CD4-positive, alpha-beta T cell treated with Interleukin-6 at 100 ng/mL for 8 hours (primary cell): ENCODE results near the gene SSH2.
A peak's percentile ranks its signal among the peaks of the same experiment; 100 is the strongest.

Experiments
- DNase-seq: peaks from one replicate; pipeline ENCODE4 v3.0.0-alpha.2; 2020; ENCODE audit warnings: mixed read lengths, low spot score

Gene SSH2

DNA sequence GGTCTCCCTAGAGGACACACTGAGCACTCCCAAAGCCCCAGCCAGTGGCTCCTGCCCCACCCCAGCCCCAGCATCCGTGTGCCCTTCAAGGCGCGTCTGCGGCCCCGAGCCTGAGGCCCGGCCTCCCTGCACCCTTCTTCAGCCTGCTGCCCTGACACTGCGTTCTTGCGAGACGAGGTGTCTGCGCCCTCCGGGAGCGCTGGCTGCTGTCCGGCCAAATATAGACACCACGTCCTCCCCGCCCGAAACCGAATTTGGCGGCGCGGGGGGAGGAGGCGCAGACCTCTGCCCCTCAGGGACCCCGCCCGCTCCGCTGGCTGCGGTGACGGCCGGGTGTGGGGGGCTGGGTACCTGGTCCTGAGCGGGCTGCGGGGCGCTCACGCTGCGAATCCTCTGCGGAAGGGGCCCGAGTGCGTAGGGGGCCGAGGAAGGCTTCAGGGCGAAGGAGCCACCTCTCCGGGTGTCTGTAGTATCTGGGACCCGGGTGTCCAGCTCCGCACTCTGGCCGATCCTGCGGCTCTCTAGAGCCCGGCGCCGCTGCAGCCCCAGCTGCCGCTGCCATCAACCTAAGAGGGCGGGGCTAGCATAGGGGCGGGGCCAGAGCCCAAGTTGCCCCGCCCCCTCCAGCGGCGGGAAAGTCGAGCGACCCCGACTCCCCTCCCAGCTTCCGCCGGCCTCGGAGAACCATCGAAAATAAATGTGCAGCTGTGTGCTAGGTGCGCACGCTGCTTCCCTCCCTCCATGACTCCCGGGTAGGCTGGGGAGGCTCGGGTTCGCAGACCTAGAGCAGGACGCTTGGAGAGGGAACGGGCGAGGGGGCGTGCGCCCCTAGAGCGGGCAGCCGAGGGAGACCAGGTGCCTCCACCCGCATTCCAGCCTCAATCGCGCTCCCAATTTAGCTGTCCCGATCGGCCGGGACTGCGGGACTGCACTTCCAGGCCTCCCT, 307.4 kb downstream of the SSH2 start, which contains the start of gene CORO6:
Gene CORO6, minus strand, starts transcription at position 576 of the 946 bp plus-strand sequence. CDS start 1,491 bp downstream, outside the sequence.
- peak; percentile 53 for DNase-seq

DNA sequence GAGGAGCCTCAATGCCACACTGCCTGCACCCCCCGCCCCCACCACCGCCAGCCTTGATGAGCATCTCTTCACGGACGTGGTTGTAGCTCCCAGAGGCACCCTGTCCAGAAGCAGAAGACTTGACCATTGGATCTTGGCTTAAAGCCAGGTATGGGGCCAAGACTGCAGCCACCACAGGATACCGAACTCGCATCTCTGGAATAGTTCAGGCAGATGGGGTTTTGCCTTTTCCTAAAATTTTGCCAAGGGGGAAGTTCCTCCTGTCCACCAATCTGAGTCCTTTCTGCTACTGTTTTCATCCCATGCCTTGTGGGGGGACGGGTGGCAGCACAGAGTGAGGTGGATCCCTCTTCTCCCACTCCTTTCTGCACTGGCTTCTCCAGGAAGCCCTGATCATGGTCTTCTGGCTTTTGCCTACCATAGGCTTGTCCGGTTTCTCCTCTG, 308.3 kb downstream of the SSH2 start:
- no peak for DNase-seq

DNA sequence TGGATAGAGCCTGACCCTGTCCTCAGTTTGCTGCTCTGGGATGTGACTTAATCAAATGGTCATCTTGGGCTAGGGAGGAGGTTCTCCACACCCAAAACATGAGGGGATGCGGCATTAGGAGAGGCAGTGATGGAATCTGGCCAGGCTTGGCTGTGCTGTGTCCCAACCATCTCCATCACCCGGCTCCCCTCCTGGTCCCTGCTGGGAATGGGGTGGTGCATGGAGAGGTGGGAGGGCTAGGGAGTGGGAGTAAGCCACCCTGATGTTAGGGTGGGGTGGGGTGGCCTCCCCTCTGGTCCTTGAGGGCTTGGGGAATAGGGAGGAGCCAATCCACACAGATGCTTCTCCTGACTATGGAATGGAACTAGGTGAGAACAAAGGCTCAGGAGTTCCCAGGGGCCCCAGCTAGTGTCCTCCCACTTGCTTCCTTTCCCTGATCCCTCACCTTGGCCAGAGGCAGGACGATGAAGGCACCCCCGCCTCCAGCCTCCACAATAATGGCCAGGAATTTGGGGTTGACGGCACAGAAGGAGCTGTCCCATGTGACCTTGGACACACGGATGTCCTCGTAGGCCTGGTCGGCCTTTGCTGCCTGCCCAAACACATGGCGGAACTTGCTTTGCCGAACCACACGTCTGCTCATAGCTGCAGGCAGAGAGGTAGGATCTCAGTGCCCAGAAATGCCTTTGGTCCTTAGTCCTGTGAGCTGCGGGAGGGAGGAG, 309.1 kb downstream of the SSH2 start:
- no peak for DNase-seq

DNA sequence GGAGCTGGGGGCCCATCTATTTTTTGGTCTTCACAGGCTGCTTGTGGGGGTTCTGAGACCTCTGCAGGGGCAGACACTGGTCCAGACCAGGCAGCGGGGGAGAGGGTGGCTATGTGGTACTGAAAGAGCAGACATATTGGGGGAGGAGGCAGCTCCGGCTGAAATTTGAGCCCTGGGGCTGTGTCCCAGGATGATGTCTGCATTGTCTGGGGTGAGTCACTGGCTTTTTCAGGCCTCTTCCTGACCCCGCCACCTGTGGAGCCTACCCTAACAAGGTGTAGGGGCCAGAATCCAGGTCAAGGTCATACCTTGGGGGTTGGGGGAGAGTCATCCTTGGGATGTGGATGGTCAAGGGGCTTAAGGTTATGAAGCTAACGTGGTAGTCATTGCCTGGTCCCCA, 309.8 kb downstream of the SSH2 start:
- DNase-seq = no peak

DNA sequence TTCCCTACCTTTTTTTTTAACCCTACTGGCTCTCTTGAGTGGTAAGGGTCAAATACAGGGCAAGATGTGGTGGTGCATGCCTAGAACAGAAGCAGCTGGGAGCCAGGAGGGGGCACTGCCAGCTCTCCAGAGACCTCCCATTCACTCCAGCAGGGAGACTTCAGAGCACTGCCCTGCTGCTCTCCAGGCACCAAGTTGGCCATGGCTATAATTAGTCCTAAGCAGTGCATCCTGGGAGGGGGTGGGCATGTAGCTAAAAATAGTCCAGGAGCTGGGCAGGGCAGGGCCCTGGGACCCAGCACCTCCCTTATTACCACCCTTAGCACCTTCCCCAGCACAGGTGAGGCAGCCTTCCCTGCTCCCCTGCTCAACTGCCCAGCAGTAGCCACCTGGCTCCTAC, 310.8 kb downstream of the SSH2 start:
- no peak for DNase-seq

DNA sequence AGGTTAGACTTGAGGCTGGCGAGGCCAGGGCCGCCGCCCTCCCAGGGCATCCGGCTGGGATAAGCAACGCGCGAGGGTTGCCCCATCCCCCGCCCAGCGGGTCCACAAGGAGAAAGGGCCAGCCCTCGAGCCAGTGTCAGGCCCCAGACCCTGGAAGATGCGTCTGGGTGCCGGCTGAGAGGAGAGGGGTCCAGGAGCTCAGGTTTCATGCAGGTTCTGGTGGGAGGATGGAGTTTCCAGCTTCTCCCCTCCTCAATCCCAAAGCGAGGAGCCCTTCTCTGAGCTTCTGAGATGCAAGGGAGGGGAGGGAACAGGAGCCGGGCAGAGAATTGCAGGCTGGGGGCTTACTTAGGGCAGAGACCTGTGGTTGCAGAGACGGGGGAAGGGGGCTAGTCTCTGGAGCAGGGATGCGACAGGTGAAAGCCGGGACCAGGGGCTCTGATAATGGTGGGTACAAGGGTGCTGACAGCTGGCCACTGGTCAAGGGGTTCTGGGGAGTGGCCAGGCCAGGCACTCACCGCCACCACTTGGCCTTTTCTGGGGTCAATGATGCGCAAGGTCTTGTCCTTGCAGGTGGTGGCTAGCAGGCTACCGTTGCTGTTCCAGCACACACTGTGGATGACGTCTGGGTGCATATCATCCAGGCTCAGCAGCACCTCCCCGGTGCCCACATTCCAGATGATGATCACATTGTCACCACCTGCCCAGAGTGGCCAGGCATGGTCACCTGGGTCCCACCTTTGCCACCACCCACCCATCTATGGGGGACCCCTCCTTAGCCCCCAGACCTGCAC, 311.6 kb downstream of the SSH2 start:
- DNase-seq = no peak

DNA sequence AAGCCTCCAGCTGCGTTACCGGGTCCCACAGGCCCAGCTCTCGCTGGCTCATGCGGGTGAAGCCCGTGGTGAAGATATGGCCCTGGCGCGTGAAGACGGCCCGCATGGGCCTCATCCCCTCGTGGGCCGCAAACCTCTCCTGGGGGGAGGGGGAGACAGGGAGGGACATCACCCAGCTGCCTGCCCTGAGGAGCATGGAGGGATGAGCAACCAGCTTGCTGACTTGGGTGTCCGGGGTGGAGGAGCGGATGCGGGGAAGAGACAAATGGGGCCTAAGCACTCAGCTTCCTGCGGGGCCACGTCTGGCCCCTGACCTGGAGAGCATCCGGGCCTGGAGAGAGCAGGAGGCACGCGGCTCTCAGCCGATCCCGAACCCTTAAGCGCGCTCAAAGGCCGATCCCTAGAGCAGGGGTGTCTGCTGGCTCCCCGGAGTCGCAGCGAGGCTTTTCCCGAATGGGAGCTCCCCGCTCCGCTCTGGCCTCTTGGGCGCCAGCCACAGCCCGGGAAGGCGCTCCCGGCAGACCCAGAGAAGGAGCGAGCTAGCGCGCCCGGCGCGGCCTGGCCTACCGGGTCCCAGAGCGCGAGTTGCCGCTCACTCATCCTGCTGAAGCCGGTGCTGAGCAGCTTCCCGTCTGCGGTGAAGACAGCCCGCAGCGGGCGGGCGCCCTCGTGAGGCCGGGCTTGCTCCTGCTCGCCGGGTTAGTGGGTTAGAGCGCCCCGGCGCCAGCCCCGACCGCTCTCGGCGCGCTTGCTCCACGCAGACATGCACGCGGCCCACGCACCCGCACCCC, 312.4 kb downstream of the SSH2 start:
- DNase-seq = peak; percentile 87

DNA sequence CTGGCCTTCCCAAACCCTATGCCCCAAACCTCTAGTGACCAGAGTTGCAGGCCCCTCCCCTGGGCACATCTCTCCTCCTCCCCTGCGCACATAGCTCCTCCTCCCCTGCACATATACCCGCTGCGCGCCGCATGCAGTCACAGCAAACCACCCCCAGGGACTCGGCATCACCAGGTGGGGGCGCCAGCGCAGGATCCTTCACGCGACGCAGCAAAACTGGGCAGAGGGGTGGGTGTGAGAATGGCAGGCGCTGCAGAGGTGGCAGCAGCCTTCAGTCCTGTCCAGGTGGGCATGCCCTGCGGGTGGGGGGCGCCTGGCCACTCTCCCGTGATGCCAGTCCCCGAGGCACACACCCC, 312.9 kb downstream of the SSH2 start:
- DNase-seq = peak; percentile 90

DNA sequence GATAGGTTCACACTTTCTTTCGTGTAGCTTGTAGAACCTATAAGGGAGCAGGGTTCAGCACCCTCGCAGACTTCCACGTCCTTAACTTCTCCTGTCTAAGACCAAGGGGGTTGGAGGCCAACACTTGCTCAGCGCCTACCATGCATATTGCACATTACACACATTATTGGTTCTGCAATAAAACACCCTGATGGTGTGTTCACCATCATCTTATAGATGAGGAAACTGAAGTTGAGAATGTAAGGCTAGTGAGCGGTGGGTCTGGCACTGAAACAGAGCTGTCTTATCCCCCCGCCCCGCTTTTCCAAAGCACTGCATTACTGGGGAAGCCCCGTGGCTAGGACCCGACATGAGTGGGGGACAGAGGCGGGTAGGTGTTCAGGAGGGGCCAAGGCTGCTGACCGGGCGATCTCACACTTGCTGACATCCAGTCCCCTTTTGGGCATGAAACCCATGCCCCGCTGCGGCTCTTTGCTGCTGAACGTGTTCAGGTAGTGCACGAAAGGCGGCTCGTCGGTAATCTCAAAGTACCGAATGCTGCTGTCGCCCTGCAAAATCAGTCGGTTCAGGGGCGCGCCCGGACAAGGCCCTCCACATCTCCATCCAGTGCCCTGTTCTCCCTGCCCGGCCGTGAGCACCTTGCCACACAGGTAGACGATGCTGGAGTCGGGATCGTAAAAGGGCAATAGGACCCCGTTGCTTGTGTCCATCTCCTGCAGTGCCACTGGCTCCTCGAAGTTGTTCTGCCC, 313.6 kb downstream of the SSH2 start:
- DNase-seq = no peak

DNA sequence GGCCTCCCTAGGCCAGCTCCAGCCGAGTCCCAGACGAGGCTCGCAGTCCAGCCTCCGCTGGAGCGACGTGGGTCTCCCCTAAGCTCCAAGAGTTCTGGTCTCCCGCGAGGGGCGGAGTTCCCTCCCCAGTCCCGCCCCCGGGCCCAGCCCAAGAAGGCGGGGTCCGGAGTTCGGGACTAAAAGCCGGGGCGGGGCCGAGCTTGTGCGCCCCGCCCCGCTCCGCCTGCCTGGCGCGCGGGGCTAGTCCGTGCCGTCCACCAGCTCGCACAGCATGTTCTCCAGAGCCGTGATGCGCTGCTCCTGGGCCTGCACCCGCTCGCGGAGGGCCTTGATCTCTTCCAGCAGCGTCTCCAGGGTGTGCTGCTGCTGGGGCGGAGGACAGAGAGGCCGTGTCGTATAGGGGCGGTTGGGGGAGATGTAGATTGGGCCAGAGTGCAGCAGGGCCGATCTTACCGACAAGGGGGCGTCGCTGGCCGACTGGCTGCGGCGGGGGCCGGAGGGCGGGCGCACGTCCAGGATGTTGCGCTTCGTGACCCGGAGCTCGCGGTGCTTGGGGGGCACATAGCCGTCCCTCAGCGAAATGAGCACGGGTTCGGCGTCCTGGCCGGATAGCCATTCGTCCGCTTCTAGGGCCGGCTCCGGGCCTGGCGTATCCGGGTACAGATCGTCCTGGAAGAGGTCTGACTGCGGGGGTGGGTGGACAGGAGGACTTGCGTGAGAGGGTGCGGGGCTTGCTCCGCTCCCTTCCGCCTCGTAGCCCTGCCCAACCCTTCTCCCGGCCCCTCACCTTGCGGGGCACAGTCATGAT, 314.3 kb downstream of the SSH2 start:
- peak; percentile 85 for DNase-seq

DNA sequence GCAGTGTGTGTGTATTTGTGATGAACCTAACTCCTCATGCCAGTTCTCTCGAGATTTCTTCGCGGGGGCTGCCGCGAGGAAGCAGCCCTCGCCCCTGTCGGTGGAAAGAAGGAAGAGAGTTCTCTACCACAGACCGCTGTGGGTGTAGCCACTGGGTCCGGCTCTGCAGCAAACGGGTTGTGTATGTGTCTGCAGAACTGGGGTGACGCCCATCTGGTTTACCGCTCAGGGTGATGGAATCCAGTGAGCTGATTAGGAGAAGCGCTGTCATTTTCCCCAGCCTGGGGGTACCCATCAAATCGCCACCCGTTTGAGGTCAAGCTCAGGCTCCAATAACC, 315.0 kb downstream of the SSH2 start:
- peak; percentile 75 for DNase-seq

DNA sequence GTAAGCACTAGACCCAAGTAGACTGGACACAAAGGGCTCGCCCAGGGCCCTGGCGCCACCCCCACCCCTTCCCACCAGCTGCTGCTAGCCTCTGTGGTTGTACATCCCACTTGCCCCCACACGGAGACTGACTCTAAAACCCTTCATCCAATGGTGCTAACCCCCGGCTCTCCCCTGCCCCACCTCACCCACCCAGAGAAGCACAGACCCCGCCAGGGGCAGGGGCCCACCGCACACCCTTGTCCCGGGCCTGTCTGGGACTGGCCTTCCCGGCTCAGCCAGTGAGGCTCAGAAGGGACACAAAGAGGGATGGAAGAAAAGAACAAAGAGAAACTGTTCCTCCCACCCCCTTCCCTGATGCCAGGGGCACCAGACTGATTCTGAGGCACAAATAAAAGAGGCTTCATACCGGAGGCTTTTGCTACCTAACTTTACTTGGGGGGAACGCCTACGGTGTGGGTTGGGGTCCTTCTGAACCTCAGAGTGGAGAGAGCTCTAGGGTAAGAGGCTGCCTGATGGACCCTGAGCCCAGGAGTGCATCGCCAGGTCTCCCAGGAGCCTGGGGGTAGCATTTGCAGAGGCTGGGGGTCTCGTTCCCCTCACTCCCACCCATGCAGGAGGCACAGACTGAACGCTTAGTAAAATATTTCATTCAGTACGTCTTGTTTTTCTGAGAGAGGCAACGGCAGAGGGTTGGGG, 315.5 kb downstream of the SSH2 start:
- DNase-seq = no peak

DNA sequence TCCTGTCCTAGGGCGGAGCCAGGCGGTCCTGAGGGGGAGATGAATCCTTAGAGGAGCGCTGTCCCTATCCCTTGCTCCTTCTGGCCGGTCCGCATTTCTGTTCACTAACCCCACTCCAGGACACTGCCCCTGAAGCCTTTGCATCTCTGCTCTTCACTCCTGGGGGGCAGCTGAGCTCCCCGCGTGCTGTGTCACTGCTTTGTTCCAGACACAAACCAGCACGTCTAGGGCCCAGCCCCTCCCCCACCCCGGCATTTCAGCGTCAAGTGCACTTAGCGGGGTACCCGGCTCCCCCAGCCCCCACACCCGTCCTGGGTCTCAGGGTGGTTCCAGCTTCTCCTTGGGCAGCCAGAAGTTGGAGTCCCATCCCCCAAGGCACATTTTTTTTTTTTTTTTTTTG, 316.2 kb downstream of the SSH2 start:
- DNase-seq = no peak

DNA sequence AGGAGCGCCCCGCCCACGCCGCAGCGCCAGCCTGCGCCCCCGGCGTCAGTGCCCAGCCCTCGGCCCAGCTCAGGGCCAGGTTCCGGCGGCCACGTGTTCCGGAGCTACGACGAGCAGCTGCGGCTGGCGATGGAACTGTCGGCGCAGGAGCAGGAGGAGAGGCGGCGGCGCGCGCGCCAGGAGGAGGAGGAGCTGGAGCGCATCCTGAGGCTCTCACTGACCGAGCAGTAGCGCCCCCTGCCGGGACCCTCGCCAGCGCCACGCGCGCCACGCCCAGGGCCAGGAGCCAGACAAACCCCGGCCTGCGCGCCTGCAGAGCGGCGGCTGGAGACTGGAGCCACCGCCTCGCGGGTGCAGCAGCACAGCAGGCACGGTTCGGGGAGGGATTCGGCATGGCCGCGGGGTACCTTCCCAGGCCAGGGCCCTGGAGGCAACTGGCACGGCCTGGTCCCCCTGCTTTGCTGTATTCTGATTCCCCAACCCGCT, 316.6 kb downstream of the SSH2 start:
- peak; percentile 90 for DNase-seq

DNA sequence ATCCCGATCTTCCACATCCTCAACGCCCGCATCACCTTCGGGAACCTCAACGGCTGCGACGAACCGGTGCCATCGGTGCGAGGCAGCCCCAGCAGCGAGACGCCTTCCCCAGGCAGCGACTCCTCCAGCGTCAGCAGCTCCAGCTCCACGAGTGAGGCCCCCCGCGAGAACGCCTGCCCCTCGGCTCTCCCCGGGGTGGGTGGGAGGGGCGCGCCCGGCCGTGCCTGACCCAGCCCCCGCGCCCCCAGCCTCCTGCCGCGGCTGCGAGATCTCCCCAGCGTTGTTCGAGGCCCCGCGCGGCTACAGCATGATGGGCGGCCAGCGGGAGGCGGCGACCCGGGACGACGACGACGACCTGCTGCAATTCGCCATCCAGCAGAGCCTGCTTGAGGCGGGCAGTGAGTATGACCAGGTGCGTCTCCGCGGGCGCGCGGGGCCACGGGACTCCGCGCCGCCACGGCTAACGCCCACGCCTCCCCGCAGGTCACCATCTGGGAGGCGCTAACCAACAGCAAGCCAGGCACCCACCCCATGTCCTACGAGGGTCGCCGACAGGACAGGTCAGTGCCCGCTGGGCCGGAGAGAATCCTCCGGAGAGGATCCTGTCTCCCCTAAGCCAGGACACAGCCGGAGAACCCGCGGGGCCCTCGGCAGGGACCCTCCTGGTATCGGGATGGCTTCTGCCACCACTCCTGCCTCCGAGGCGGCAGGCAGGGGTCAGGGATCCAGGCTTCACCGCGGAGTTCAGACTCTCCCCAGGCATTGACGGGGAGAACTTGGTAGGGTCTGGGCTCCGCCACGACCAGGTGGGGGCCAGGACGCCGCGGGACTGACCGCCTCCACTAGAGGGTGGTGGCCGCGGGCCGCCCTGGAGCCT, 317.4 kb downstream of the SSH2 start:
- DNase-seq = no peak

DNA sequence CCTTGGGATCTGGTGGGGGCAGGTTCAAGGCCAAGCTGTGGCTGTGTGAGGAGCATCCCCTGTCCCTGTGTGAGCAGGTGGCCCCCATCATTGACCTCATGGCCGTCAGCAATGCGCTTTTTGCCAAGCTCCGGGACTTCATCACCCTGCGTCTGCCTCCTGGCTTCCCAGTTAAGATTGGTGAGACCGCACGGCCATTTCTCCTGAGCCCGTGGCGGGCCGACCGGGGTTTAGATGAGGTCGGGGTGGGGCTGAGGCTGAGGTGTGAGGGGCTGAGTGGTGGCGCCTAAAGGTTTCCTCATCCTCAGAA, 318.0 kb downstream of the SSH2 start:
- no peak for DNase-seq

DNA sequence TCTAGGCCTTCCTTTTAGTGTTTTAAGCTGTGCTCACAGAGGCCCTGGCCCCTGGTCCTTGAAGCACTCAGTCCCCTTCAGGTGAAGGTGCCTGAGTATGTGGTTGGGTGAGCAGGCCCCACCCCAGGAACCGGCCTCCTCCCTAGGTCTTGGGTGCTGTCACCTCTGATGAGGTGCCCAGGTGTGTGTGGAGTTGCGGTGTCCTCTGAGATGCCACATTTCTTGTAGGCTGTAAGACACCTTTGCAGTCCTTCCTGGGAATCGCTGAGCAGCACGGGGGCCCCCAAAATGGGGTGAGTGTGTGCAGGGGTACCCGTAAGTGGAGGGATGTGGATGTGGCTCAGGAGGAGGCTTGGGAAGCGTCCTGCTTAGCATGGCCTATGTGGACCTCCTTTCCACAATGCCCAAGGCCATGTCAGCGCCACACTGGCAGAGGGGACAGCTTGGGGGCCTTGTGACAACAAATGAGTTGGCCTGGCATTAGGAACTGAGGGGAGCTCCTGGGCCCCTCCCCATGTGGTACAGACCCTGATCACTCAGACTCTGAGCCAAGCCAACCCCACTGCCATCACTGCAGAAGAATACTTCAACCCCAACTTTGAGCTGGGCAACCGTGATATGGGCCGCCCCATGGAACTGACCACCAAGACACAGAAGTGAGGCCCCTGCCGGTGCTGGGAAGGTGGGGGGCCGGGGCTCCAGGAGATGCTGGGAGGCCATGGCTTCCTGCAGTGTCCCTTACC, 318.5 kb downstream of the SSH2 start:
- DNase-seq = no peak

DNA sequence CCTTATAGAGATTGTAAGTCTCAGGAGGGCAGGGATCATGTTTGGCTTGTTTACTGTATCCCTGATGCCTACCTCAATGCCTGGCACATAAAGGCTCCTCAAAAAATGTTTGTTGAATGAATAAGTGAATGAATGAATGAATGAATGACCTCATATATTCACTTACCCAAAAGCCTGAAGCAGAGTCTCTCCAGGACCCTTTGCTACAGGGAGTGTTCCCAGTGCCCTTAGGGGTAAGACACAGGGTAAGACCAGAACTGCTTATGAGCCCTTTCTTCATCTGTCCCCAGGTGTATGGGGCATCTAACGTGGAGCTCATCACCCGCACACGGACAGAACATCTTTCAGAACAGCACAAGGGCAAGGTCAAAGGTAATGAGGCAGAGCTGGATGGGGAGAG, 319.6 kb downstream of the SSH2 start:
- no peak for DNase-seq
